Caco-2 (cell line): Measurements from ENCODE around the gene PPA1. TPM values are rescaled to one million over a fixed set of nuclear protein-coding genes. Genes with fewer than 3 reads are reported as not detected.

Experiments used
- BruUV-seq: library from RNA; stranded (reverse); fragments of 400-500 nt; replicated peaks from 2 replicates; lab custom pipeline; 2021; lab: Mats Ljungman, UMichigan
- CTCF ChIA-PET: fragments of 300-600 bp; sonication (Branson Sonifier 250); formaldehyde crosslinking; loops from one replicate; lab custom pipeline; 2022; ENCODE audit warnings: antibody characterized with exemption; lab: Charles Lee
- POLR2A ChIA-PET: fragments of 300-600 bp; sonication (Branson Sonifier 250); formaldehyde crosslinking; loops from one replicate; lab custom pipeline; 2022; ENCODE audit warnings: antibody characterized with exemption; lab: Charles Lee
- DNase-seq, 2 experiments: peaks; one replicate each; pipeline versions ENCODE4 v3.0.0 to v3.0.0-alpha.2; 2020 to 2022
- H3K27me3 ChIP-seq: replicated peaks from 2 replicates; pipeline ENCODE4 v1.6.0; 2011; ENCODE audit warnings: low read length; ENCODE audit not compliant: control insufficient read depth, insufficient read depth
- H3K36me3 ChIP-seq: 2 replicates; pipeline ENCODE4 v1.5.1; 2011; ENCODE audit warnings: low read length; ENCODE audit not compliant: control insufficient read depth, insufficient read depth
- H3K4me1 ChIP-seq: fragments of 250-450 bp; sonication (Bioruptor Pico); 2 replicates; pipeline ENCODE4 v1.5.1; 2020; ENCODE audit warnings: mild to moderate bottlenecking
- H3K4me3 ChIP-seq: 2 replicates; pipeline ENCODE4 v1.5.1; 2011; ENCODE audit warnings: low read depth, mild to moderate bottlenecking, control low read depth, low read length
- H3K9me3 ChIP-seq: fragments of 250-450 bp; sonication (Bioruptor Pico); 2 replicates; pipeline ENCODE4 v1.5.1; 2020; ENCODE audit warnings: mild to moderate bottlenecking, moderate library complexity
- H3K27ac Mint-ChIP-seq: one replicate; pipeline ENCODE4 v1.8.0; 2022; ENCODE audit warnings: mixed read lengths; ENCODE audit not compliant: unreplicated experiment
- H3K27me3 Mint-ChIP-seq: one replicate; pipeline ENCODE4 v1.8.0; 2022; ENCODE audit warnings: mixed read lengths; ENCODE audit not compliant: insufficient read depth, unreplicated experiment
- H3K36me3 Mint-ChIP-seq: one replicate; pipeline ENCODE4 v1.8.0; 2022; ENCODE audit warnings: mild to moderate bottlenecking, mixed read lengths; ENCODE audit not compliant: insufficient read depth, unreplicated experiment
- H3K4me1 Mint-ChIP-seq: one replicate; pipeline ENCODE4 v1.8.0; 2022; ENCODE audit warnings: low read depth, mixed read lengths; ENCODE audit not compliant: unreplicated experiment
- H3K4me3 Mint-ChIP-seq: one replicate; pipeline ENCODE4 v1.8.0; 2022; ENCODE audit warnings: mild to moderate bottlenecking, moderate library complexity, mixed read lengths; ENCODE audit not compliant: unreplicated experiment
- H3K9me3 Mint-ChIP-seq: one replicate; pipeline ENCODE4 v1.8.0; 2022; ENCODE audit warnings: mixed read lengths; ENCODE audit not compliant: unreplicated experiment
- CTCF ChIP-seq, 2 experiments: fragments of 200-600 bp in 1 of 2; IDR thresholded peaks; 1 replicate in 1 of 2; 2 replicates in 1 of 2; pipeline versions ENCODE4 v1.5.1 to v1.8.0; 2011 to 2022; ENCODE audit warnings: antibody characterized with exemption in 1 of 2, control low read depth in 1 of 2, inconsistent platforms in 1 of 2, low read depth in 1 of 2, low read length in 1 of 2, mild to moderate bottlenecking in 1 of 2, moderate library complexity in 1 of 2; ENCODE audit not compliant: insufficient read depth in 1 of 2, severe bottlenecking in 1 of 2, unreplicated experiment in 1 of 2
- intact Hi-C: fragments of 100-400 bp; cut with micrococcal nuclease; formaldehyde crosslinking; loops from one replicate; pipeline ENCODE4 v1.10.0; 2022; ENCODE audit not compliant: unreplicated experiment
- total RNA-seq: library from RNA; stranded (reverse); gene quantifications from 2 replicates; pipeline ENCODE4 v1.2.3, GENCODE V29; 2022

Gene PPA1
- total RNA-seq, 1 experiment from 2014 or later, result 350 TPM

- no peaks in the 10 kb centered on the region for H3K36me3 ChIP-seq
- H3K4me3 Mint-ChIP-seq, result no peak overlapping the region
- H3K4me3 ChIP-seq, result no peak overlapping the region
- H3K27me3 Mint-ChIP-seq, result no peaks in the 10 kb centered on the region
- ChIA-PET CTCF (interaction anchor here (0.6 to 1.9 kb wide), 10 partner anchors 10 to 132 kb away, joined by 3 to 25 read pairs (median 4); partner anchors contain the start of gene EIF4EBP2), POLR2A (no interaction called here)
- H3K36me3 Mint-ChIP-seq, result no peaks in the 10 kb centered on the region
- no peak for TF ChIP-seq CTCF (IDR thresholded peaks at IDR 0.05; ENCODE audit: insufficient read depth in 1 of 2, low read depth in 1 of 2, low read length in 1 of 2, severe bottlenecking in 1 of 2, unreplicated experiment in 1 of 2)
- DNase-seq, result no peak
- no peaks in the 10 kb centered on the region for H3K9me3 Mint-ChIP-seq
- H3K4me1 Mint-ChIP-seq, result peaks cover 3% of the 10 kb centered on the region
- H3K27me3 ChIP-seq, result no peaks in the 10 kb centered on the region; the same call in 1 of the 2 replicates
- peaks cover 2% of the 10 kb centered on the region; the same call in 1 of the 2 replicates for H3K9me3 ChIP-seq
- no TSS peak for BruUV-seq
- intact Hi-C loops, result no loop called here
- no peak overlapping the region for H3K27ac Mint-ChIP-seq
- H3K4me1 ChIP-seq, result no peaks in the 10 kb centered on the region; the same call in 1 of the 2 replicates
Measured at GRCh38 chr10:70271996-70272924, 39.0 kb upstream of the PPA1 start.

DNA sequence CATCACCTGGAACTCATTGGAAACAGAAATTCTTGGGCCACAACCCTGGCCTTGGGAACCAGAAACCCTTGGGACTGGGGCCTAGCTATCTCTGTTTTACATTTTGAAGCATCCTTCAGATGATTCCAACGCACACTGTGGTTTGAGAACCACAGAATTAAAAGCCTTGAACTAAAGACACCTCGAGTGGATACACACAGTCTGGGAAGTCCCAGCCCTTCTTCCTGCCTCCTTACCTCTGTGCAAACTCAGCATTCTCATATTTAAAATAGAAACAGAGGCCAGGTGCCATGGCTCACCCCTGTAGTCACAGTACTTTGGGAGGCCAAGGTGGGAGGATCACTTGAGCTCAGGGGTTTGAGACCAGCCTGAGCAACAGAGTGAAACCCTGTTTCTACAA is 37.7 kb upstream of the PPA1 start:
- CTCF ChIA-PET, result no interaction called here
- no peaks in the 10 kb centered on the region; the same call in none of the 2 replicates for H3K27me3 ChIP-seq
- no peaks in the 10 kb centered on the region; the same call in 1 of the 2 replicates for H3K4me1 ChIP-seq
- no peak overlapping the region for H3K4me3 ChIP-seq
- intact Hi-C loops, result no loop called here
- Mint-ChIP-seq H3K9me3 (no peaks in the 10 kb centered on the region), H3K27ac (no peak overlapping the region), H3K27me3 (no peaks in the 10 kb centered on the region), H3K36me3 (no peaks in the 10 kb centered on the region), H3K4me1 (peaks cover 6% of the 10 kb centered on the region), H3K4me3 (no peak overlapping the region)
- POLR2A ChIA-PET, result no interaction called here
- no peak for DNase-seq
- H3K9me3 ChIP-seq, result peaks cover 2% of the 10 kb centered on the region; the same call in 1 of the 2 replicates
- no peak for TF ChIP-seq CTCF (IDR thresholded peaks at IDR 0.05; ENCODE audit: insufficient read depth in 1 of 2, low read depth in 1 of 2, low read length in 1 of 2, severe bottlenecking in 1 of 2, unreplicated experiment in 1 of 2)
- no TSS peak for BruUV-seq
- no peaks in the 10 kb centered on the region for H3K36me3 ChIP-seq

DNA sequence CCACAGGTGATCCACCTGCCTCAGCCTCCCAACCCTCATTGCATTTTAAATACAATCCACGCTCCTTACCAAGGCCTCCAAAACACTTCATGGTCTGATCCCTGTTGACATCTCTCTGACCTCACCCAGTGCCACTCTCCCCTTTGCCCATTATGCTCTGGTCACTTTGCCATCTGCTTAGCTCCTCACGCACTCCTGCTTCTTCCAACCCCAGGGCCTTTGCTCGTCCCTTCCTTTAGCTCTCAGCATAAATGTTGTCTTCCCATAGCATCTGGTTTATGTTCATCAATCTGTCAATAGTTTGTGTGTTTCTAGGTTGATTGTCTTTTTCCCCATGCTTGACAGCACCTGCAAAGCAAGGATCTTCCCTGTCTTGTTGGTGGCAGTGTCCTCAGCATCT is 36.5 kb upstream of the PPA1 start:
- TF ChIP-seq CTCF (IDR thresholded peaks at IDR 0.05; ENCODE audit: insufficient read depth in 1 of 2, low read depth in 1 of 2, low read length in 1 of 2, severe bottlenecking in 1 of 2, unreplicated experiment in 1 of 2), result no peak
- Mint-ChIP-seq H3K4me1 (peaks cover 6% of the 10 kb centered on the region), H3K36me3 (no peaks in the 10 kb centered on the region), H3K27ac (no peak overlapping the region), H3K27me3 (no peaks in the 10 kb centered on the region), H3K9me3 (no peaks in the 10 kb centered on the region), H3K4me3 (no peak overlapping the region)
- ChIA-PET CTCF (interaction anchor here (1.0 to 1.4 kb wide), 3 partner anchors 11 to 95 kb away, joined by 3 to 8 read pairs (median 3); no protein-coding TSS in a partner anchor), POLR2A (no interaction called here)
- H3K36me3 ChIP-seq, result no peaks in the 10 kb centered on the region
- H3K4me1 ChIP-seq, result no peaks in the 10 kb centered on the region; the same call in 1 of the 2 replicates
- no peak overlapping the region for H3K4me3 ChIP-seq
- intact Hi-C loops, result no loop called here
- DNase-seq, result no peak
- no peaks in the 10 kb centered on the region for H3K9me3 ChIP-seq
- H3K27me3 ChIP-seq, result no peaks in the 10 kb centered on the region; the same call in none of the 2 replicates
- BruUV-seq, result no TSS peak
